ENCODE results near the gene CDH22.

The CDH22 gene

DNA sequence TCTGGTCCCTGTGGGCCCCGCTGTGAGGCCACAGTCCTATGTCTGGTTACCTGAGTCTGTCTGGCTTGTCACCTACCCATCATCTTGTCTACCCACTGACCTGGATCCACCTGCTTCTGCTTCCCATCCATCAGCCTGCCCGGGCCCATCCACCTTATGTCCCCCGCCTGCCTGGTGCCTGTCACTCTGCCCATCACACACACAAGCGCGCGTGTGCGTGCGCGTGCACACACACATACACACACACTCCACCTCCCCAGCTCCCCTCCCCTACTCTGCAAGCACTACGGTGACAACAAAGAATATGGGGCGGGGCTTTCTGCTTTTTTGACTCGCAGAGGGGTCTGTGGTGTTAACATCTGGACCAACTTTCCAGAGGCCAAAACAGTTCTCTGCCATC, 8.0 kb downstream of the CDH22 start:
- DNase-seq (ENCODE audit: low spot score): no peak

DNA sequence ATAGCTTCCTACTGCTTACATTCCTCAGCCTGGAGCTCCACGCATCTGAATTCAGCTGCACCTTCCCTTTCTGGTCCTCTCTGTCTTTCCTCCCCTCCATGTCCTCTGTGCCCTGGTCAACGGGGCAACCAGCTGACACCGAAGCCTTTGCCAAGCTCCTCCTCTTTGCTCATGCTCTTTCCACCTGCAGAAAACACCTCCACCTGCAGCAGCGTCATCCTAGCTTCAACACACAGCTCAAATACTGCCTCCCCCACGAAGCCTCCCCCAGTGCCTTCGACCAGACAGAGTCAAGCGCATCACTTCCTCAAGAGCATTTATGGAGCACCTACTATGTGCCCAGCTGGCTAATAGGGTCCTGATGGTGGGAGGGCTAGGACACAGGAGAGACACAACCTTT, 9.2 kb downstream of the CDH22 start:
- no peak for DNase-seq (ENCODE audit: low spot score)

DNA sequence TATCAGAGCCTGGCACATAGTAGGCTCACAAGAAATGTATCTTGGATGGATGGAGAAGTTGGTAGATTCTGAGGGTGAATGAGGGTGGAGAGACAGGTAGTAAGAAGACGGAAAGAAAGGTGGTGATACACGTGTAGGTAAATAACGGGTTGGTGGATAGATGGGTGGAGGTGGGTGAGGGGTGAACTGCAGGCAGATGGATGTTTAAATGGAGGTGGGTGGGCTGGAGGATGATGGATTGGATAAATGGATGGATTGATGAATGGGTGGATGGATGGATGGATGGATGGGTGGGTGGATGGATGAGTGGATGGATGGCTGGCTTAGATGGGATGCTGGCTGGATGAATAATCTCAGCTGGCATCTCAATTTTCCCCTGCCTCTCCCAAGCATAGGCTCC, 9.9 kb downstream of the CDH22 start:
- DNase-seq (ENCODE audit: low spot score): no peak

DNA sequence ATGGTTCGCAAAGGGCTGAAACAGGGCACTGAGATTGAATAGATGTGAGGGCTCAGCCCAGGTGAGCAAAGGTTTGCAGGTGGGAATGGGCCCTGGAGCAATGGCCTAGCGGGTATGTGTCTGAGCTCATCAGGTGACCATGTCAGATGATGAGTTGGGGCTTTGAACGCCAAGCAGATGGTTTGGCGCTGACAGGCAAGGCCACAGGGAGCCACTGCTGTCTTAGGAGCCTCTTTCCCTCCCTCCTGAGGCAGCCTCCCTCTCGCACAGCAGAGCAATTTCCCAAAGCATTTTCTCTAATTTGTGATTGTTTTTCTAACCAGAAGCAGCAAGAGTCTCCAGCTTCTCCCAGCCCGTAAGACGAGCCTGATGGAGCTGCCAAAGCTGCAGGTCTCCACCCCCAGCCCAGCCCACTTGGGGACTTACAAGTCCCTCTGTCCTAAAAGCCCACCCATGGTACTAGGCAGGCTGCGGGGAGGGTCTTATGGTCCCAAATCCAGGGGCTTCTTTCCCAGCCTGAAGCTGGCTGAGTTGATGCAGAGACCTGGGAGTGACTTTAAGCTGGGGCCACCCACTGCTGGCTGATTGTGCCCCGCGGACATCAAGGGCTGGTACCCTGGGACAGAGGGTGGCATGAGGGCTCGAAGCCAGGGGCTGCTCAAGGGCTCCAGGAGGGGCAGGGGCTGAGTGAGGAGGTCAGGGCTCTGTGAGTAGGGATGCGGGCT, 11.6 kb downstream of the CDH22 start:
- no peak for DNase-seq (ENCODE audit: low spot score)

DNA sequence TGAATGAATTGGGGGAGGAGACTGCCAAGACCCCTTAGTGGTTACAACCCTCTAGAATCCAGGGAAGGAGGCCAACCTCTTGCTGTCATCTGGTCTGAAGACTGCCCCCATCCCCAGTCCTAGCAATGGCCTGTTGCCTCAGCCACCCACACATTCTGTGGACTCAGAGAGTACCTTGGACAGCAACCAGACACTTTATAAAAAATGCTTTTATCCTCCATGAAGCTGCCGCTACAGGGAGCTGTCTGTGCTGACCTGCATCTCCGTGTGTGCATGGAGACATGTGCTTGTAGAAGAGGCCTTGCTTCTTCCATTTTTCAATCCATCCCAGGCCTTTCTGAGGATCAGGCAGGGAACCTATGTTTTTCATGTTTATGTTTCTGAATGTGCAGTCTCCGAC, 15.2 kb downstream of the CDH22 start:
- peak; percentile 35 for DNase-seq (ENCODE audit: low spot score)

DNA sequence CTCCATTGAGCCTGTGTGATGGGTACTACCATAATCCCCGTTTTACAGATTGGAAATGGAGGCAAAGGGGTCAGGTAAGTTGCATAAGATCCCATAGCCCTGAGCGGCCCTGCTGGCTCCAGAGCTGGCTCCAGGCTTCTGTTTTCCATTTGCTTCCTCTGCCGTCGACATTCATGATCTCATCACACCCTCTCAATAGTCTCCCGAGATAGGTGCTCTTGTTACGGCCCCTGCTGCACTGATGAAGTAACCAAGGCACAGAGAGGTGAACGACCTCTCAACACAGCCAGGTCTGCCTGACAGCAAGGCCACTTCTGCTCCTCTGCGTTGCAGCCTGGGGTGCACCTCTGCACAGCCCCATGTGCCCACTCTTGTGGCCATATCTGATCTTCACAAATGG, 16.9 kb downstream of the CDH22 start:
- DNase-seq (ENCODE audit: low spot score): no peak

DNA sequence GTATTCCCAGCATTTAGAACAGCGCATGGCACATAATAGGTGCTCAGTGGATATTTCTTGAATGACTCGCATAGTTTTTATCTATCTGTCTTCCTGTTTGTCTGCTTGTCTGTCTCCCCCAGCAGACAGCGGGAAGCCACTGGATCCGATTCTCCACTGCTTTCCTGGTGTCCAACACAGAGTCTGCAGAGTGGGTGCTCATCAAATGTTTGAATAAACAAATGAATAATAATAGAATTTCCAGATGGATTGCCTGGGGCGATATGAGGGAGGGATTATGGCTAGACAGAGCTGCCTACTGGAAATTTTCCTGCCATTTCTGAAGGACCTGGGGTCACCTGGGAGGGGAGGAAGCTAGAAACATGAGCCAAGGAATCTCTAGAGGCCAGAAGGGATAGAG, 18.9 kb downstream of the CDH22 start:
- DNase-seq (ENCODE audit: low spot score): no peak

DNA sequence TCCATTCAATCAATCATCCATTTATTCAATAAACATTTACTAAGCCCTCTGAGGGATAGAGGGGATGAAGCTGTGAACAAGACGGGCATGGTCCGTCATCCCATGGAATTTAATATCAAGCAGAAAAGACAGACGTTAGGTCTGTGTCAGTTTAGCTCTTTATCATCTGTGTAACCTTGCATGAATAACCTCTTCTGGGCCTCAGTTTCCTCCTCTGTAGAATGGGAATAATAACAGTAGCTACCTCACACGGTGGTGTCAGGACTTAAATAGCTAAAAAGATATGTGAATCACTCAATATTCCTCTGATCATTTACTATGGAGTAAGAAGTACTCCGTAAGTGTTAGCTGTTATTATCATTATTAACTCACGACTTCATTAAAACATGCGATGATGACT, 21.3 kb downstream of the CDH22 start:
- DNase-seq (ENCODE audit: low spot score): no peak

DNA sequence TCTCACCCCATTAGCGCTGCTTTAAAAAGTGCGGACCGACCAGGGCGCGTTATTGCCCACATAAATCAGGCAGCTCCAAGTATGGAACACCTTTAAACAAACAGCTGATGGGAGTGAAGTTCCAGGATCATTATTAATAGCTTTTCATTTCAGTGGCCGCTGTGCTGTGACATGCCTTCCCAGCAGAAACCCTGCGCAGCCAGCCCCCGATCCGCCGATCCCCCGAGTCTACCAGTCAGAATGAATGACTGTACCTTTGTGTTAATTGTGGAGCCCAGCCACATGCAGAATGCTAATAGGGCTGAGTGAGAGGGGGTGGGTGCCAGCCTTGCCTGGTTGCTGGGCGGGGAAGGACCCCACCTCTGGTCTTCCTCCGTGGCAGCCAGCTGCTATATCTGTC, 21.9 kb downstream of the CDH22 start:
- DNase-seq (ENCODE audit: low spot score): no peak

DNA sequence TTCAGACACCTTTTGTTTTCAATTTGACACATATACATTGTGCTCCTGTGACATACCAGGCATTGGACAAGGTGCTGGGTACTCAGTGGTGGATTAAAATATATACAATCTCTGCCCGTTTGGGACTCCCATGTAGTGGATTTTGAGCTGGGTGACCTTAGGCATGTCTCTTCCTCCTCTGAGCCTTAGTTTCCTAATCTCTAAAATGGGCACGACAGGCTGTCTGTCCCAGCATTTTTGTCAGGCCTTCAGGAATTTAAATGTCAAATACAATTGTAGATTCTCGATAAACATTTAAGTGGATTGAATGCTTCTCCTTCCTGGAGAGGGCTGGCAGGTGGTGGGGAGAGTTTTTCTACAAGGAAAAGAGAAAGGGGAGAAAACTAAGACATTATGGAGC, 22.6 kb downstream of the CDH22 start:
- DNase-seq (ENCODE audit: low spot score): no peak

DNA sequence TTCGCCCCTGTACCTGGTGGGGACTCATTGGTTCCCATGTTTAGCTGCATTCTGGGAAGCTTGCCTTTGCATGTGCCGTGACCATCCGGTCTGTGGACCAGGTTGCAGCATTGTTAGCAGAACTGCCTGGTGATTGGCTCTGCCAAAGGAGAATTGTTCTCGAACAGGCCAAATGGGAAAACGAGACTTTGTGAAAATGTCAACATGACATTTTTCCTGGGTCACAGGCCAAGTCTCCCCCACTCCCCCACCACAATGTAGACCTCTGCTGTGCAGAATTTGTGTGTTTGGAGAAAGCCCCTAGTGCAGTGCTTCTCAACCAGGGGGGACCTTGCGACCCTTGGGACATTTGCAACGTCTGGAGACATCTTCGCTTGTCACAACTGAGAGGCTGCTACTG, 23.2 kb downstream of the CDH22 start:
- DNase-seq (ENCODE audit: low spot score): no peak

DNA sequence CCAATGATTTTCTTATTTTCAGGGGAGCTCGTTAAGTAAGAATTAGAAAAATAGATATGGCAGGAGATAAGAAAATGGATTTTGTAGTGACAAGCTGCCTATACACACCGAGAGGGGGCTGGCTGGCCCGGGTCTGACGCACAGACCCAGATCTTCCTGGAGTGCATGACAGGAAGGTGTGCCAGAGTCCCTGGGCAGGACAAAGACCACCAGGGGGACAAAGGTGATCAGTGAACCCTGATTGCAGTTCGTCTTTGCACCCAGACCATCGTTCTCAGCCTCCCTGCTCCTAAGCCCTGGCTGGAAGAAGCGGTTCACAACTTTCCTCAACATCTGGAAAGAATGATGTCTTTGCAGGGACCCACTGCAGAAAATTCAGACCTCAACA, 24.3 kb downstream of the CDH22 start:
- DNase-seq (ENCODE audit: low spot score): no peak

DNA sequence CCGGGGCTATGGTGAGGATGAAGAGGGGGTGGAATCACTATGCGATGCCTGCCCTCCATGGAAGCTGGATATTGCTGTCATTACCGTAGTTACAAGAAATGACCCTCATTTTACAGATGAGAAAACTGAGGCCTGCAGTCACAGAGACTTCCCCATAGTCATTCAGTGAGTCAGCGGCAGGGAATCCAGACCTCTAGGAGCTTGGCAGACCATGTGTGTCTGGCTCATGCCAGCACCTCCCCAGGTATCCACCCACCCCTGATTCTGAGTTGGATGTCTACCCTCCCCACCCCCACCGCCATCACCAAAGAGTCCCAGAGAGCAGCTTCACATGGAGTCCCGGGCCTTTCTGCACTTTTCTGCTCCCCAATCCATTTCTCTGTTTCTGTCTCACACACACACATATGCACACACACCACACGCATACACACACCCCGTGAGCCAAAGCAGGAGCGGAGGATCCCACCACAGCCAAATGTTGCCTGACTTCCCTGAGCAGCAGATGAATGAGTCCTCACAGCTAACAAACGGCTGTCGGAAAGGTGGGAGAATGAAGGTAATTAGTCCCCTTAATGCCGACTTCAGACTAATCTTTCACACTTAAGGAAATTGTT, 24.8 kb downstream of the CDH22 start:
- DNase-seq (ENCODE audit: low spot score): no peak

DNA sequence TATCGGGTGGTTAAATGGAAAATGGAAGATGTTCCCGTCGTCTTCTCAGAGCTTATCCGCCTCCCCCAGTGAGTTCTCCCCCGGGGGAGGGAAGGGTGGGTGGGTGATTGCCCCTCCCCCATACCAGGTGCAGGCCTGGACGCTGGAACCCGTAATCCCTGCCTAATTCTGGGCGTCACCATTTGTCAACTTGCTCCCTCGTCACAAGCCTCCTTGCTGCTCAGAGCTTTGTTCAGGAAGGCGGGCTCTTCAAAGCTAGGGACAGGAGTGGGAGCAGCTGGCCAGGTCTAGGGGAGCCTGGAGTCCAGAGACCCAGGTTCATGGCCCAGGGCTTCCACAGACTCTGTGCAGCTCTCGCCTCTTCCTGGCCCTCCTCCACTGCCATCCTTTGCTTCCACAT, 25.6 kb downstream of the CDH22 start:
- DNase-seq (ENCODE audit: low spot score): no peak

DNA sequence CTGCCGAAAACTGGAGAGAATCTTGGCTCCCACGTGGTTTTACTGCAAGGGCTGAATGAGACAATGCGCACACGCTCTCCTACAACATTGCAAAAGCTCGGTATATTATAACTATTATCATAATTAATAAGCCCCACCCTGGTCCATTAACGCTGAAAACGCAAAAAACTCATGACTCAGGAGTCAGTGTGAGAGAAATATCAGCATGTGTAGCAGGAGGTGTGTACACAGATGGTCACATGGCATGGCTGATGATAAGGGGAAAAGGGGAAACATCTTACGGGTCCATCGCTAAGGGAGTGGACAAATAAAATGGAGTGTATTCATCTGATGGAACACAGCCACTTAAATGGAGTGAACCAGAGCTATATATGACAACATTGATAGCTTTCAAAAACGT, 29.2 kb downstream of the CDH22 start:
- no peak for DNase-seq (ENCODE audit: low spot score)

DNA sequence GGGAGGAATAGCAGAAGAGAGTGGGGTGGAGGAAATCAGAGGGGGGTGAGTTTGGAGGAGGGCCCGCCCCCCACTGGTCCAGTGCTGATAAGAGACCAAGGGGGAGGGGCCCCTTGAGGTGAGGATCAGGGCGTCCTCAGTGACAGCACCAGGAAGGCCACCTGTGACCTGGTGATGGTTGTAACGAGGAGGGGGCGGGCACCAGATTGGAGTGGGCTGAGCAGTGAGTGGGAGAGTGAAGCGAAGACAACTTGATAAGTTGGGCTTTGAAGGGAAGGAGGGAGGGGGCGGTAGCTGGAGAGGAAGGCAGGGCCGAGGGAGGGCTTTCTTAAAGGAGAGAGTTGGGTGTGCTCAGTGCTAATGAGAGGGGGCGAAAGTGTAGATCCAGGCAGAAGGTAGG, 30.7 kb downstream of the CDH22 start:
- no peak for DNase-seq (ENCODE audit: low spot score)

DNA sequence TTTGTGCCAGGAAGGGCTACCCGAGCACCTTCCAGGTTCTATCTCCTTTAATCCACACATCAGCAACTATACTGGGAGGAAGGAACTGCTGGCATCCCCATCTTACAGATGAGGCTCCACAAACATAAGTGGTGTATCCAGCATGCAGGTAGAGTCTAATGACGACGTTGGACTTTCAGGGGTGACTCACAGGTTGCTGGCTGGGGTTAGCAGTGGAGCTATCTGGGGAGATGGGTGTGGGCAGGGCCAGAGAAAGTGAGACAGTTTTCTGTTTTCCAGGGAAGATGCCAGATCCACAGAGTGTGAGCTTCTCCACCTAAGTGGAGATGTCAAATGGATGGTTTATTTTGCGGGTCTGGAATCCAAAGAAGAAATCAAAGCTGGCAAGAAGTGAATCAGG, 31.8 kb downstream of the CDH22 start:
- no peak for DNase-seq (ENCODE audit: low spot score)

DNA sequence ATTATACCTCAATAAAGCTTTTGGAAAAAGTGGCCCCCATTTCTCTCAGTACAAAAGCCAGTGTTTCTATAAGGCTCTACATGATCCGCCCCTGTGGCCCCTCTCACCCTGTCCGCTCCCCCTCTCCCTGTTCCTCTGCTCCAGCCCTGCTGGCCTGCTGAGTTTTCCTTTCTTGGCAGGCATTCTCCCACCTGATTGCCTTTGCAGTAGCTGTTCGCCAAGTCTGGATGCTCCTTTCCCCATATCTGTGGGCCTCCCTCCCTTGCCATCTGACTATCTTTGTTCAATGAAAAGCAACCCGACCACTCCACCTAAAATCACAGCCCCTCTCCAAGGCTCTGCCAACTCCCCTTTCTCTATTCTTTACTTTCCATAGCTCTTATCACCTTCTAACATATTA, 33.2 kb downstream of the CDH22 start:
- no peak for DNase-seq (ENCODE audit: low spot score)

DNA sequence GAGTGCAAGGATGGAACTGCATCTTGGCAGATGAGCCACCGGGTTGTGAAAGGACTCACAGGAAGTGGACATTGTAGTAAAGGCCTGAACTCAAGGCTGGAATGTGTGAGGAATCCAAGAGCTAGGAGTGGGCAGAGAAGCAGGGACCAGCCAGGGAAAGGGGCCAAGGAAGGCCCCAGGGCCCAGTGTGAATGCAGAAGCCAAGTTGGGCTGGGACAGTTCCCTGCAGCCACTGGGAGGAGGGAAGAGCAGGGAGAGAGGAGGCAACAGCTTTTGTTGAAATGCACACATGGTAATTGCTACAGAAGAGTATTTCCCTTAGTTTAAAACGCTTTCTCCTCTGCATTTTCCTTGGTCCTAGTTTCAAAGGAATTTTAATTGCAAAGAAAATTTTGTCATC, 34.6 kb downstream of the CDH22 start:
- no peak for DNase-seq (ENCODE audit: low spot score)

DNA sequence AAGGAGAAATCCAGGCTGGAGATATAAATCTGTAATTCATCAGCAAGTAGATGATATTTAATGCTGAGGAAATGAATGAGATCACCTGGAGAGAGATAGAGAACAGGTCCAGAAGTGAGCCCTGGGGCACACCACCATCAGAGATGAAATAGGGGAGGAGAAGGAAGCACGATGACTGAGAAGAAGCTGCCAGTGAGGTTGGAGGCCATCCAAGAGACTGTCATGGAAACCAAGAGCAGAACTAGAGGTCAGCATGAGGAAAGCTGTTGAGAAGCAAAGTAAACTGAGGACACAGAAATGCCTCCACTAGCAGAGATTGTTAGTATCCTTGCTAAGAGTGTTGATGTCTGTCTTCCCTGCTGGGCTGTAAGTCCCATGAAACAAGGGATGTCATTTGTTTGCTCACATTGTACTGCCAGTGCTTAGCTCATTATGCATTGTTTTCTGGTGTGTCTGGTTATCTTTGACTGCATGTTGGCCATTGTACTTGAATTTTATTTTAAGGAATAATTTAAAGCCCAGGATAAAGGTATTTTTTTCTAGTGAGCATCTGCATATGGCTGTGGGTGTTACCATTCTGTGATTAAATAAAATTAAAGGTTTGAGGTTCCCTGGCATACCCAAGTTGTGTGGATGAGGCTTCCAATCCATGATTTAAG, 35.8 kb downstream of the CDH22 start:
- DNase-seq (ENCODE audit: low spot score): no peak

DNA sequence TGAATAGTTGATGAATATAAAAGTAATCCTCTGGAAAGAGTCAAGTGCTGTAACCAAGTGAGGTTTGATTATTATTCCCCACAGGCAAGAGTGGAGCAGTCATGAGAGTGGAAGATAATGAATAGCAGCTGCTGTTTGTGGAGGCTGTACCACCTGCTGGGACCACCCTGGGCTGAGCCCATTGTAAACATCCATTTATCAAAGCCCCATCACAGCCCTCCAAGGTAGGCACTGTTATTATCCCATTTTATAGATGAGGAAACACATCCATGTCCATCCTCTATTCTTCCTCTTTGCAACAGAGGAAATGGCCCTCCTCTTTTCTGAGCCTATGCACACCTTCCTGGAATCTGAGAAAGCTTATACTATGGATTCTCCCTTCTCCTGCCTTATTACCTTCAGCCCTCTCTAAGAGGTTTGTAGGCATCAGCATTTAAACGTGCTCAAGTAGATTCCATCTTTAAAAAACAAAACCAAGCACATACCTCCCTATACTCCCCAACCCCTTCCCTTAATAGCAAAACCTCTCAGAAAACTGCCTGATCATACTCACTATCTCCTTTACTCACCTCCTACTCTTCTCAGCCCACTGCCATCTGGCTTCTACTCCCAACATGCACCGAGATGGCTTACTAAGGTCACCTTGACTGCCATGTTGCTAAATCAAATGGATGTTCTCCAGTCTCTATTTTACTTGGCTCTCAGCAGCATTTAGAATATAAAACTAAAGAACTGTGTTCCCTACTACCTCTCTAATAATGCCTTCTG, 37.1 kb downstream of the CDH22 start:
- DNase-seq (ENCODE audit: low spot score): no peak

DNA sequence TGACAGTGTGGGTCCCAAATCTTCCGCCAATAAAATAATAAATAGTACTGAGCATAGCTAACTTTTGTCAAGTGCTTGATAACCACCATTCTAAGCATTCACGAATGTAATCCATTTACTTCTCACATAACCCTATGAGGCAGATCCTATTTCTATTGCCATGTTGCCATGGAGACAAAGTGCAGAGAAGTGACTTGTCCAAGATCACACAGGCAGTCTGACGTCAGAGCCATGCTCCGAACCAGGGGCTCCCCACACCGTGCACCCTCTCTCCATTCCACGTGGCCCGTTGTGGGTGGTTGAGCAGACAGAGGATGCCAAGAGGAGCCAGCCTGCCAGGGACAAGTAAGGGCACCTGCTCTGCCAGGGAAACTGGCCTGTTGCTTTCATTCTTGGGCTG, 38.9 kb downstream of the CDH22 start:
- no peak for DNase-seq (ENCODE audit: low spot score)

DNA sequence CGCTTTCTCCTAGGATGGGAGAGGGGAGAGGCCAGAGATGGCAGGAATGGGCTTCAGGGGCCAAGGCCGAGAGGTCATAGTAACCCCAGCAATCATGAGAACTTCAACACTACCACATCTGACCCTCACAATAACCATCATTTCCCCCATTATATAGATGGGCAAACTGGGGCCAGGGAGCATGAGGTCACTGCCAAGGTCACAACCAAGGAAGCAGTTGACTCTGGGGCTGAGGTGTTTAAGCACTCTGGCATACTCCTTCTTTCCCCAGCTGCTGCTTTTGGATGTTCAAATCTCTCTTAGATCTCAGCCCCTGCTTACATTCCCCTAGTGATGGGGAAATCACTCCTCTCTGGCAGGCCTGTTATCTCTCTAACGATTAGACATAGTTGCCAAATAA, 39.6 kb downstream of the CDH22 start:
- no peak for DNase-seq (ENCODE audit: low spot score)

Measured in hepatic stellate cell (primary cell).